Calu3 (cell line): Measurements from ENCODE around the gene CYP46A1. TPM values are rescaled to one million over a fixed set of nuclear protein-coding genes. Genes with fewer than 3 reads are reported as not detected.

Experiments
- BruUV-seq: library from RNA; stranded (reverse); fragments of 400-500 nt; replicated peaks from 2 replicates; lab custom pipeline; 2021; lab: Mats Ljungman, UMichigan
- CTCF ChIA-PET: fragments of 300-600 bp; sonication (Branson Sonifier 250); formaldehyde crosslinking; loops from one replicate; lab custom pipeline; 2022; ENCODE audit warnings: antibody characterized with exemption; lab: Charles Lee
- DNase-seq: peaks from one replicate; pipeline ENCODE4 v3.0.0; 2022
- H3K27ac Mint-ChIP-seq: one replicate; pipeline ENCODE4 v1.8.0; 2022; ENCODE audit warnings: mixed read lengths; ENCODE audit not compliant: unreplicated experiment
- H3K27me3 Mint-ChIP-seq: one replicate; pipeline ENCODE4 v1.8.0; 2022; ENCODE audit warnings: mixed read lengths; ENCODE audit not compliant: unreplicated experiment
- H3K36me3 Mint-ChIP-seq: one replicate; pipeline ENCODE4 v1.8.0; 2022; ENCODE audit warnings: mild to moderate bottlenecking, moderate library complexity, mixed read lengths; ENCODE audit not compliant: insufficient read depth, unreplicated experiment
- H3K4me1 Mint-ChIP-seq: one replicate; pipeline ENCODE4 v1.8.0; 2022; ENCODE audit warnings: mild to moderate bottlenecking, low read depth, mixed read lengths; ENCODE audit not compliant: unreplicated experiment
- H3K4me3 Mint-ChIP-seq: one replicate; pipeline ENCODE4 v1.8.0; 2022; ENCODE audit warnings: mild to moderate bottlenecking, low read depth, moderate library complexity, mixed read lengths; ENCODE audit not compliant: unreplicated experiment
- H3K9me3 Mint-ChIP-seq: one replicate; pipeline ENCODE4 v1.8.0; 2022; ENCODE audit warnings: low read depth, mixed read lengths; ENCODE audit not compliant: unreplicated experiment
- intact Hi-C: fragments of 100-400 bp; cut with micrococcal nuclease; formaldehyde crosslinking; loops from one replicate; pipeline ENCODE4 v1.10.0; 2022; ENCODE audit not compliant: unreplicated experiment
- total RNA-seq: library from RNA; stranded (reverse); gene quantifications from 2 replicates; pipeline ENCODE4 v1.2.3, GENCODE V29; 2022
- TF ChIP-seq, protein P1 (sequence below): fragments of 200-600 bp; IDR thresholded peaks from one replicate; pipeline ENCODE4 v1.8.0; 2022; ENCODE audit warnings: antibody characterized with exemption; ENCODE audit not compliant: unreplicated experiment

The CYP46A1 gene
- total RNA-seq, 1 experiment from 2014 or later: not detected

GRCh38 chr14:99677231-99678140 is 6.6 kb upstream of the CYP46A1 start:
- Mint-ChIP-seq H3K27ac (no peak overlapping the region), H3K27me3 (peaks cover under 1% of the 10 kb centered on the region), H3K36me3 (no peaks in the 10 kb centered on the region), H3K4me1 (no peaks in the 10 kb centered on the region), H3K4me3 (no peak overlapping the region), H3K9me3 (no peaks in the 10 kb centered on the region)
- intact Hi-C loops: no loop called here
- no peak for DNase-seq
- no TSS peak for BruUV-seq
- TF ChIP-seq, protein P1, sequence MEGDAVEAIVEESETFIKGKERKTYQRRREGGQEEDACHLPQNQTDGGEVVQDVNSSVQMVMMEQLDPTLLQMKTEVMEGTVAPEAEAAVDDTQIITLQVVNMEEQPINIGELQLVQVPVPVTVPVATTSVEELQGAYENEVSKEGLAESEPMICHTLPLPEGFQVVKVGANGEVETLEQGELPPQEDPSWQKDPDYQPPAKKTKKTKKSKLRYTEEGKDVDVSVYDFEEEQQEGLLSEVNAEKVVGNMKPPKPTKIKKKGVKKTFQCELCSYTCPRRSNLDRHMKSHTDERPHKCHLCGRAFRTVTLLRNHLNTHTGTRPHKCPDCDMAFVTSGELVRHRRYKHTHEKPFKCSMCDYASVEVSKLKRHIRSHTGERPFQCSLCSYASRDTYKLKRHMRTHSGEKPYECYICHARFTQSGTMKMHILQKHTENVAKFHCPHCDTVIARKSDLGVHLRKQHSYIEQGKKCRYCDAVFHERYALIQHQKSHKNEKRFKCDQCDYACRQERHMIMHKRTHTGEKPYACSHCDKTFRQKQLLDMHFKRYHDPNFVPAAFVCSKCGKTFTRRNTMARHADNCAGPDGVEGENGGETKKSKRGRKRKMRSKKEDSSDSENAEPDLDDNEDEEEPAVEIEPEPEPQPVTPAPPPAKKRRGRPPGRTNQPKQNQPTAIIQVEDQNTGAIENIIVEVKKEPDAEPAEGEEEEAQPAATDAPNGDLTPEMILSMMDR: no peak
- CTCF ChIA-PET: interaction anchor here (1.2 kb wide), 1 partner anchor 9 kb away, joined by 3 read pairs; no protein-coding TSS in a partner anchor

DNA sequence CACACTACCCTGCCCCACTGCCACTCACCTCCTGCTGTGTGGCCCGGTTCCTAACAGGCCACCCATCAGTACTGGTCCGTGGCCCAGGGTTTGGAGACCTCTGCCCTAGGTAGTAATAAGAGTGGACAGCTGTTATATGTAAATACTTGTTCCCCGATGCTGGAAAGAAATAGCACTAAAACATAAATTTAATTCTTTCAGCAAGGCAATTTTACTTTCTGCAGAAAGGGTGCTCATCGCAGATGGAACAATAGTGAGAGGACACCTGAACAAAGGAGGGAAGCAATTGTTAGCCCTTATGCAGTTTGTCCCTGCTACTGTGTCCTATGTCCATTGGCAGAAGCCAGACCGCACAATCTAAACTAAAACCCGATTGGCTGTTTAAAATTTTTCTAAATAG is 5.9 kb upstream of the CYP46A1 start:
- intact Hi-C loops: no loop called here
- H3K27ac Mint-ChIP-seq: no peak overlapping the region
- H3K9me3 Mint-ChIP-seq: no peaks in the 10 kb centered on the region
- DNase-seq: no peak
- no peaks in the 10 kb centered on the region for H3K27me3 Mint-ChIP-seq
- H3K36me3 Mint-ChIP-seq: peaks cover 5% of the 10 kb centered on the region
- H3K4me3 Mint-ChIP-seq: no peak overlapping the region
- peaks cover 6% of the 10 kb centered on the region for H3K4me1 Mint-ChIP-seq
- CTCF ChIA-PET: interaction anchor here (1.2 kb wide), 1 partner anchor 10 kb away, joined by 3 read pairs; no protein-coding TSS in a partner anchor
- TF ChIP-seq, protein P1: no peak
- BruUV-seq: no TSS peak

GRCh38 chr14:99679111-99679510 is 5.0 kb upstream of the CYP46A1 start:
- no TSS peak for BruUV-seq
- H3K4me1 Mint-ChIP-seq: peaks cover 6% of the 10 kb centered on the region
- peaks cover 14% of the 10 kb centered on the region for H3K36me3 Mint-ChIP-seq
- no peak overlapping the region for H3K4me3 Mint-ChIP-seq
- TF ChIP-seq, protein P1: no peak
- intact Hi-C loops: no loop called here
- H3K27me3 Mint-ChIP-seq: no peaks in the 10 kb centered on the region
- no peak overlapping the region for H3K27ac Mint-ChIP-seq
- CTCF ChIA-PET: no interaction called here
- no peaks in the 10 kb centered on the region for H3K9me3 Mint-ChIP-seq
- DNase-seq: no peak

- TF ChIP-seq, protein P1: no peak
- no peak for DNase-seq
- BruUV-seq: no TSS peak
- peaks cover 6% of the 10 kb centered on the region for H3K4me1 Mint-ChIP-seq
- H3K27ac Mint-ChIP-seq: no peak overlapping the region
- no peaks in the 10 kb centered on the region for H3K9me3 Mint-ChIP-seq
- no peak overlapping the region for H3K4me3 Mint-ChIP-seq
- intact Hi-C loops: no loop called here
- peaks cover 14% of the 10 kb centered on the region for H3K36me3 Mint-ChIP-seq
- CTCF ChIA-PET: no interaction called here
- no peaks in the 10 kb centered on the region for H3K27me3 Mint-ChIP-seq
These were observed 4.6 kb upstream of the CYP46A1 start for GRCh38 chr14:99679543-99679942.
